GM10248 (cell line): ENCODE measurements around the gene NPL.

Source experiments
- CTCF ChIA-PET: fragments of 300-600 bp; sonication (Branson Sonifier 250); formaldehyde crosslinking; extraction: SDS; loops from one replicate; lab custom pipeline; 2021; ENCODE audit warnings: antibody characterized with exemption; lab: Yijun Ruan, JAX
- POLR2A ChIA-PET: fragments of 350-650 bp; sonication (Branson Sonifier 250); formaldehyde crosslinking; extraction: SDS; loops from one replicate; lab custom pipeline; 2020; ENCODE audit warnings: antibody characterized with exemption; lab: Yijun Ruan, JAX
- DNase-seq: peaks from one replicate; pipeline ENCODE4 v3.0.0; 2012; ENCODE audit errors: extremely low spot score
- TF ChIP-seq, protein P1 (sequence below): IDR thresholded peaks from 2 replicates; pipeline ENCODE4 v1.5.1; 2012; ENCODE audit warnings: mild to moderate bottlenecking, low read depth; ENCODE audit errors: extremely low read depth, missing control alignments, control extremely low read depth

The NPL gene

DNA sequence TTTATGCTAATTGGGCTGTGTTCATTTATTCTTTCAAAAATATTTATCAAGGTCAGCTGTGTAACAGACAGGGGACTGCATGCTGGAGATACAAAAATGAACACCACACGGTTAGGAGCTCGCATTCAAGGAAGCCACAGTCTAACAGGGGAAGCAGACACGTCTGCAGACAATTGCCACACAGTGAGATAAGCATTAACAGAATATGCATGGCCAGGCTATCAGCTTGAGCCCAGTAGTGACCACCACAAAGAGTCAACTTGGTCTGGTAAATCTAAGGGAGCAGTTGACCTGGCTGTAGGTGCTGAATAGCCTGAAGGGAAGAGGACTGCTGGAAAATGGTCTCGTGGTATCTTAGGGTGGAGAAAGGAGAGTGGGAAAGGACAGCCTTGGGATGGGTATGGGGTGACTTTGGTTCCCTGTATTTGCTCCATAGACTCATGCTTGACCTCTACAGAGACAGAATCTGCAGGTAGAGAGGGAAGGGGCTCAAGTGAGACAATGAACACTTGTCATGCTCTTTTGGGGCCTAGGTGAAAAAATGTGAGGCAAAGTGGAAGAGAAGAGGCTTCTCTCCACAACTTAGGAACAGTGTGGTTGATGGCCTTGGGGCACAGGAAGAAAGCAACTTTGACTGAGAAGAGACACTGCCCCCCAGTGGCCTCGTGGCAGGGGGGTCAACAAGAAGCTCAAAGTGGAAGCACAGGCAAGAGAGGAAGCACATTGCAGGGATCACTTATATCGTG, 7.6 kb upstream of the NPL start:
- DNase-seq: peak; percentile 59
- CTCF ChIA-PET: interaction anchor here (0.6 to 13.8 kb wide), 55 partner anchors 9 to 706 kb away, joined by 3 to 1252 read pairs (median 4); partner anchors contain the start of genes RGS16 and RNASEL

GRCh38 chr1:182782587-182782913, 7.0 kb upstream of the NPL start:
- ChIA-PET POLR2A (interaction anchor here (0.6 to 1.0 kb wide), 2 partner anchors 180 to 182 kb away, joined by 3 to 5 read pairs; no protein-coding TSS in a partner anchor), CTCF (interaction anchor here (0.6 to 13.8 kb wide), 55 partner anchors 8 to 706 kb away, joined by 3 to 1252 read pairs (median 4); partner anchors contain the start of genes RGS16 and RNASEL)
- no peak for DNase-seq
- TF ChIP-seq, protein P1, sequence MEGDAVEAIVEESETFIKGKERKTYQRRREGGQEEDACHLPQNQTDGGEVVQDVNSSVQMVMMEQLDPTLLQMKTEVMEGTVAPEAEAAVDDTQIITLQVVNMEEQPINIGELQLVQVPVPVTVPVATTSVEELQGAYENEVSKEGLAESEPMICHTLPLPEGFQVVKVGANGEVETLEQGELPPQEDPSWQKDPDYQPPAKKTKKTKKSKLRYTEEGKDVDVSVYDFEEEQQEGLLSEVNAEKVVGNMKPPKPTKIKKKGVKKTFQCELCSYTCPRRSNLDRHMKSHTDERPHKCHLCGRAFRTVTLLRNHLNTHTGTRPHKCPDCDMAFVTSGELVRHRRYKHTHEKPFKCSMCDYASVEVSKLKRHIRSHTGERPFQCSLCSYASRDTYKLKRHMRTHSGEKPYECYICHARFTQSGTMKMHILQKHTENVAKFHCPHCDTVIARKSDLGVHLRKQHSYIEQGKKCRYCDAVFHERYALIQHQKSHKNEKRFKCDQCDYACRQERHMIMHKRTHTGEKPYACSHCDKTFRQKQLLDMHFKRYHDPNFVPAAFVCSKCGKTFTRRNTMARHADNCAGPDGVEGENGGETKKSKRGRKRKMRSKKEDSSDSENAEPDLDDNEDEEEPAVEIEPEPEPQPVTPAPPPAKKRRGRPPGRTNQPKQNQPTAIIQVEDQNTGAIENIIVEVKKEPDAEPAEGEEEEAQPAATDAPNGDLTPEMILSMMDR: no peak

More for the DNA sequence above, 7.6 kb upstream of the NPL start:
- TF ChIP-seq, protein P1: peak; percentile 87
- POLR2A ChIA-PET: interaction anchor here (0.6 to 1.0 kb wide), 2 partner anchors 179 to 182 kb away, joined by 3 to 5 read pairs; no protein-coding TSS in a partner anchor

DNA sequence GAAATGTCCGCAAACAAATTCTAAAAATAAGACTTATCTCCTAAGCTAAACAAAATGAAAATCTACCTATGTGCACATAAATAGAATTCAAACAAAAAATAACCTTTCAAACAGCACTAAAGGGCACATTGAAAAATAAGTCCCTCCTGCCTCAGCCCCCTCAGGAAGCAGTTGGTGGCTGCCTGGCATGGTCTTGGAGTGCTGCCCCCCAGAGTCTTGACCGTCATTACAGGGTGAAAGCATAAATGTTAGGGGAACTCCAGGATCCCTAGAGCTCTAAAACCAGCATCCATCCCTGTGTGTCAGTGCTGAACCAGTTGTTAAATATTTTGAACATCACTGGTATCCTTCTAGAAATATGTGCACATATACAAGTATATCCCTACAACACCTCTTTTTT, 6.5 kb upstream of the NPL start:
- DNase-seq: no peak
- TF ChIP-seq, protein P1: peak; percentile 29
- POLR2A ChIA-PET: interaction anchor here (0.5 kb wide), 1 partner anchor 130 kb away, joined by 3 read pairs; no protein-coding TSS in a partner anchor
- CTCF ChIA-PET: interaction anchor here (0.7 to 13.8 kb wide), 44 partner anchors 8 to 697 kb away, joined by 3 to 1252 read pairs (median 4); partner anchors contain the start of genes RGS16 and RNASEL

DNA sequence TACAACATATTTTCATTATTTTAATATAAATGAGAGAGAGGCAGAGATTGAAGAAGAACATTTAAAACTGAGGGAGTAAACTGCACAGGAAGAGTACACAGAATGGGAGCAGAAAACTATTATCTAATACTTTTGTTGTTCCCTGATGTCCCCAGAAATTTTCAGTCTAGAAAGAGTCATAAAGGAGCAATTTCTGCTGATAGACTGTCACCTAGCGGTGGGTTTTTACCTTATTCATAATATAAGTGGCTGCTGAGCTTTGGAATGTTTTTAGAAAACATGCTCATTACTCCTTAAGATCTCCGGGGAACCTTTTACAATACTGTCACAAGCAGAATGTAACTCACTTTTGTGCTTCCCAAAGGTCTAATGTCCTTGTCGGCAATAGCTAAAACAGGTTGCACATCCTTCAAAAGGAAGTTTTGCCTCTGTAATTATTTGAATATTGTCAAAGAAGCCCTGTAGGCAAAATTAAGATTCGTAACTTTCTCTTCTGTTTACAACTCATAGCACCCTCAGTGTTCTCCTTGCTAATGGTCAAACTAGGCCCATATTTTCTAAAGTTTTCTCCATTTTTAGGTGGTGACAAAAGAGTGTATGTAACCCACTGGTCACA, 4.9 kb upstream of the NPL start:
- POLR2A ChIA-PET: no interaction called here
- TF ChIP-seq, protein P1: peak; percentile 63
- peak; percentile 35 for DNase-seq
- CTCF ChIA-PET: interaction anchor here (0.7 to 13.8 kb wide), 29 partner anchors 8 to 713 kb away, joined by 3 to 1252 read pairs (median 4); partner anchors contain the start of genes RGS16 and RNASEL

GRCh38 chr1:182785181-182785580, 4.4 kb upstream of the NPL start:
- TF ChIP-seq, protein P1: no peak
- ChIA-PET CTCF (interaction anchor here (0.7 to 13.8 kb wide), 28 partner anchors 9 to 704 kb away, joined by 3 to 1252 read pairs (median 4); partner anchors contain the start of genes RGS16 and RNASEL), POLR2A (no interaction called here)
- DNase-seq: no peak
